Breast epithelium (tissue), 4 donors: ENCODE data around the gene AVPI1. TPM values are rescaled to one million over a fixed set of nuclear protein-coding genes. Genes with fewer than 3 reads are reported as not detected.

ENCODE experiments used
- DNase-seq, 2 donors: peaks; one replicate each; pipeline ENCODE4 v3.0.0-alpha.2; 2019; ENCODE audit warnings: low spot score in 2 of 2
- H3K27ac ChIP-seq, 2 donors: fragments of 200-600 bp; sonication (generic) in 1 of 2; one replicate each; pipeline ENCODE4 v1.5.1; 2016 to 2019; ENCODE audit warnings: mild to moderate bottlenecking in 1 of 2
- H3K27me3 ChIP-seq, 2 donors: fragments of 200-600 bp; sonication (generic) in 1 of 2; one replicate each; pipeline versions ENCODE4 v1.5.1 to v1.6.0; 2017 to 2019; ENCODE audit warnings: control low read depth in 1 of 2, mild to moderate bottlenecking in 1 of 2
- H3K36me3 ChIP-seq: fragments of 200-600 bp; one replicate; pipeline ENCODE4 v1.5.1; 2019
- H3K4me1 ChIP-seq, 2 donors: fragments of 200-600 bp; sonication (generic); one replicate each; pipeline ENCODE4 v1.5.1; 2016 to 2019; ENCODE audit warnings: control low read depth in 1 of 2
- H3K4me3 ChIP-seq, 3 donors: fragments of 200-600 bp; sonication (generic); 1 replicate in 2 of 3; 2 replicates in 1 of 3; pipeline ENCODE4 v1.5.1; 2016 to 2019; ENCODE audit warnings: mild to moderate bottlenecking in 3 of 3, moderate library complexity in 2 of 3
- H3K9me3 ChIP-seq, 2 donors: fragments of 200-600 bp; sonication (generic) in 1 of 2; one replicate each; pipeline ENCODE4 v1.5.1; 2016 to 2019; ENCODE audit warnings: control low read depth in 1 of 2
- CTCF ChIP-seq, 3 donors: fragments of 450-650 bp; IDR thresholded peaks; one replicate each; pipeline ENCODE4 v1.5.1; 2016 to 2017; ENCODE audit warnings: antibody characterized with exemption in 3 of 3, mild to moderate bottlenecking in 3 of 3, moderate library complexity in 3 of 3
- POLR2A ChIP-seq: fragments of 450-650 bp; IDR thresholded peaks from one replicate; pipeline ENCODE4 v1.6.1; 2016; ENCODE audit warnings: antibody characterized with exemption, mild to moderate bottlenecking, moderate library complexity
- POLR2AphosphoS5 ChIP-seq, 3 donors: sonication (generic); formaldehyde crosslinking; IDR thresholded peaks; one replicate each; pipeline ENCODE4 v1.6.1; 2017; ENCODE audit warnings: antibody characterized with exemption in 3 of 3
- intact Hi-C: fragments of 100-400 bp; cut with DNase I; formaldehyde crosslinking; loops from one replicate; pipeline ENCODE4 v1.15.1; 2023; ENCODE audit warnings: low total_unique reads
- total RNA-seq, 3 donors: library from RNA; depleted of rRNA; stranded (reverse); fragments of >200 nt; gene quantifications; one replicate each; pipeline ENCODE4 v1.1.0, GENCODE V29; 2016

Gene AVPI1
- total RNA-seq, 3 donors from 2014 or later, result 23.9 to 42.4 (median 39.0) TPM

GRCh38 chr10:97632949-97633884, 53.8 kb downstream of the AVPI1 start, which contains the start of gene MORN4:
Gene MORN4 (minus strand): TSS chr10:97633500. CDS start chr10:97619653, 13,847 bp downstream.
- TF ChIP-seq POLR2A (no peak), POLR2AphosphoS5 (IDR thresholded peaks at IDR 0.05) (peak in 2 of 3 donors; percentile 50 to 67)
- intact Hi-C loops, result no loop called here
- DNase-seq, result peak; percentile 93 to 95
- Histone ChIP-seq H3K4me3 (peak within 1 kb of the TSS; percentile 75 to 96 (median 82)), H3K27ac (peak within 1 kb of the TSS; percentile 65 to 69), H3K9me3 (no peaks in the 10 kb centered on the region), H3K36me3 (no peaks in the 10 kb centered on the region), H3K27me3 (no peaks in the 10 kb centered on the region), H3K4me1 (no peaks in the 10 kb centered on the region)

GRCh38 chr10:97631098-97631497, 55.9 kb downstream of the AVPI1 start:
- H3K36me3 ChIP-seq, result no peaks in the 10 kb centered on the region
- intact Hi-C loops, result no loop called here

GRCh38 chr10:97629289-97629688, 57.8 kb downstream of the AVPI1 start:
- H3K4me1 ChIP-seq, result no peaks in the 10 kb centered on the region
- no peaks in the 10 kb centered on the region for H3K36me3 ChIP-seq
- H3K27me3 ChIP-seq, result no peaks in the 10 kb centered on the region
- H3K4me3 ChIP-seq, result no peak overlapping the region
- no peak overlapping the region for H3K27ac ChIP-seq
- no peaks in the 10 kb centered on the region for H3K9me3 ChIP-seq
- intact Hi-C loops, result no loop called here
- TF ChIP-seq POLR2AphosphoS5 (IDR thresholded peaks at IDR 0.05) (no peak), POLR2A (no peak), CTCF (IDR thresholded peaks at IDR 0.05) (no peak)
- DNase-seq, result no peak

More at GRCh38 chr10:97631098-97631497, 55.9 kb downstream of the AVPI1 start:
- Histone ChIP-seq H3K4me1 (no peaks in the 10 kb centered on the region), H3K4me3 (no peak overlapping the region), H3K27me3 (no peaks in the 10 kb centered on the region), H3K27ac (no peak overlapping the region), H3K9me3 (no peaks in the 10 kb centered on the region)
- no peak for TF ChIP-seq CTCF (IDR thresholded peaks at IDR 0.05)
- no peak for TF ChIP-seq POLR2AphosphoS5 (IDR thresholded peaks at IDR 0.05)
- no peak for TF ChIP-seq POLR2A
- no peak for DNase-seq

DNA sequence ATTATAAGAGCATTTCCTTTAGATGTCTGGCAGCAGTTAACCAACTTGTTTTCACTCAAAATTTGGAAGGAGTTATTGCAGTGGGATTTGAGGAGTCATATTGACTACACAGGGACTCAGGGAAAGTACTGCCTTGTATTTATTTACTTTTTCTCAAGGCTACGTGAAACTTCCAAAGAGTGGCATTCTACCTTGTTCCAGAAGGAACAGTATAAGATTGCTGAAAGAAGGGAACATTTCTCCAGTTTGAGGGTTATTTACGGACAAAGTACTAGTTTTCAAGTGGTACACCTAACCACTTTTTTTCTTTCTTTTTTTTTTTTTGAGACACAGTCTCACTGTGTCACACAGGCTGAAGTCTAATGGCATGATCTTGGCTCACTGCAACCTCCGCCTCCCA, 58.8 kb downstream of the AVPI1 start:
- no peaks in the 10 kb centered on the region for H3K36me3 ChIP-seq
- H3K9me3 ChIP-seq, result no peaks in the 10 kb centered on the region
- intact Hi-C loops, result no loop called here
- no peak overlapping the region for H3K4me3 ChIP-seq
- no peak overlapping the region for H3K27ac ChIP-seq
- no peaks in the 10 kb centered on the region for H3K4me1 ChIP-seq
- DNase-seq, result no peak
- TF ChIP-seq POLR2A (no peak), POLR2AphosphoS5 (IDR thresholded peaks at IDR 0.05) (no peak), CTCF (IDR thresholded peaks at IDR 0.05) (no peak)
- no peaks in the 10 kb centered on the region for H3K27me3 ChIP-seq

- no peak for TF ChIP-seq POLR2AphosphoS5 (IDR thresholded peaks at IDR 0.05)
- TF ChIP-seq CTCF (IDR thresholded peaks at IDR 0.05), result no peak
- no peak for TF ChIP-seq POLR2A
- DNase-seq, result no peak
- intact Hi-C loops, result no loop called here
These were observed 59.3 kb downstream of the AVPI1 start for GRCh38 chr10:97627731-97628130.

More at GRCh38 chr10:97627731-97628130, 59.3 kb downstream of the AVPI1 start:
- Histone ChIP-seq H3K27ac (no peak overlapping the region), H3K4me1 (no peaks in the 10 kb centered on the region), H3K4me3 (no peak overlapping the region), H3K27me3 (no peaks in the 10 kb centered on the region), H3K9me3 (no peaks in the 10 kb centered on the region), H3K36me3 (no peaks in the 10 kb centered on the region)

Other genes with a start within 250 kb of the AVPI1 start
- 10 to 100 TPM; 27.7 to 37.9 (median 36.7) TPM for gene EXOSC1, start 241.2 kb downstream of the AVPI1 start, total RNA-seq
- gene ZDHHC16, start 241.1 kb downstream of the AVPI1 start, total RNA-seq, result 10 to 100 TPM; 21.6 to 53.1 (median 44.6) TPM
- 100 to 1,000 TPM in 1 of 3 donors, 10 to 100 TPM in 2; 73.0 to 109 (median 78.7) TPM for gene MMS19, start 188.8 kb downstream of the AVPI1 start, total RNA-seq
- gene UBTD1, start 188.3 kb downstream of the AVPI1 start, total RNA-seq, result 10 to 100 TPM in 2 of 3 donors, 1 to 10 TPM in 1; 9.9 to 14.7 (median 12.4) TPM
- not detected for gene ANKRD2, start 114.5 kb downstream of the AVPI1 start, total RNA-seq
- 10 to 100 TPM in 1 of 3 donors, 1 to 10 TPM in 2; 1.9 to 11.0 (median 2.3) TPM for gene HOGA1, start 102.9 kb downstream of the AVPI1 start, total RNA-seq
- under 1 TPM in 2 of 3 donors, not detected in 1; 0.32 to 0.33 TPM for gene C10orf62, start 97.5 kb downstream of the AVPI1 start, total RNA-seq
- 1 to 10 TPM; 3.5 to 9.4 (median 6.9) TPM for gene MORN4, start 53.7 kb downstream of the AVPI1 start, total RNA-seq
- gene PI4K2A, start 46.6 kb downstream of the AVPI1 start, total RNA-seq, result 10 to 100 TPM; 18.0 to 24.8 (median 21.5) TPM
- gene MARVELD1, start 26.5 kb upstream of the AVPI1 start, total RNA-seq, result 10 to 100 TPM; 13.4 to 19.8 (median 16.2) TPM
- gene ZFYVE27, start 49.9 kb upstream of the AVPI1 start, total RNA-seq, result 10 to 100 TPM; 26.9 to 37.6 (median 29.2) TPM
- gene SFRP5, start 84.8 kb upstream of the AVPI1 start, total RNA-seq, result 1 to 10 TPM in 1 of 3 donors, under 1 TPM in 2; 0.29 to 1.8 (median 0.33) TPM
- gene GOLGA7B, start 162.6 kb upstream of the AVPI1 start, total RNA-seq, result 1 to 10 TPM in 1 of 3 donors, under 1 TPM in 2; 0.33 to 3.2 (median 0.59) TPM